Neuronal stem cell (in vitro differentiated cells): ENCODE results near the gene FER.

Experiments used
- DNase-seq: peaks from one replicate; pipeline ENCODE4 v3.0.0-alpha.2; 2013; ENCODE audit warnings: low spot score
- H2AFZ ChIP-seq: one replicate; pipeline ENCODE4 v1.6.1; 2013; ENCODE audit warnings: mild to moderate bottlenecking, low read length, inconsistent platforms
- H2AK5ac ChIP-seq: 2 replicates; pipeline ENCODE4 v1.6.1; 2013; ENCODE audit warnings: low read depth, mild to moderate bottlenecking, inconsistent platforms, low read length, moderate library complexity, mixed read lengths
- H2BK120ac ChIP-seq: 2 replicates; pipeline ENCODE4 v1.6.1; 2013; ENCODE audit warnings: low read depth, mild to moderate bottlenecking, inconsistent platforms, low read length, moderate library complexity, mixed read lengths
- H2BK12ac ChIP-seq: one replicate; pipeline ENCODE4 v1.6.1; 2013; ENCODE audit warnings: low read length, inconsistent platforms
- H2BK15ac ChIP-seq: 2 replicates; pipeline ENCODE4 v1.6.1; 2013; ENCODE audit warnings: mild to moderate bottlenecking, low read length, inconsistent platforms, mixed read lengths
- H2BK5ac ChIP-seq: one replicate; pipeline ENCODE4 v1.6.1; 2013; ENCODE audit warnings: inconsistent platforms, mild to moderate bottlenecking, low read length, moderate library complexity
- H3K14ac ChIP-seq: one replicate; pipeline ENCODE4 v1.6.1; 2013; ENCODE audit warnings: low read length, inconsistent platforms
- H3K18ac ChIP-seq: 2 replicates; pipeline ENCODE4 v1.6.1; 2013; ENCODE audit warnings: low read length, inconsistent platforms
- H3K23ac ChIP-seq: 2 replicates; pipeline ENCODE4 v1.6.1; 2013; ENCODE audit warnings: low read depth, mild to moderate bottlenecking, mixed read lengths, low read length, inconsistent platforms; ENCODE audit not compliant: poor library complexity
- H3K27ac ChIP-seq: replicated peaks from 3 replicates; pipeline ENCODE4 v1.5.1; 2013; ENCODE audit warnings: low read length, inconsistent platforms
- H3K27me3 ChIP-seq, 3 experiments: 2 replicates each; pipeline ENCODE4 v1.6.1; 2013; ENCODE audit warnings: low read length in 3 of 3, mild to moderate bottlenecking in 2 of 3, inconsistent platforms in 1 of 3, low read depth in 1 of 3, mixed read lengths in 1 of 3, moderate library complexity in 1 of 3; ENCODE audit not compliant: control insufficient read depth in 3 of 3, insufficient read depth in 3 of 3
- H3K36me3 ChIP-seq, 2 donors: replicated peaks in 1 of 2; 2 replicates each; pipeline ENCODE4 v1.6.1; 2013; ENCODE audit warnings: low read length in 2 of 2; ENCODE audit not compliant: control insufficient read depth in 2 of 2, insufficient read depth in 2 of 2
- H3K4ac ChIP-seq: 2 replicates; pipeline ENCODE4 v1.6.1; 2013; ENCODE audit warnings: inconsistent platforms, mild to moderate bottlenecking, low read length, moderate library complexity
- H3K4me1 ChIP-seq, 2 donors: 1 replicate in 1 of 2; 2 replicates in 1 of 2; pipeline ENCODE4 v1.6.1; 2013; ENCODE audit warnings: low read length in 2 of 2, low read depth in 1 of 2; ENCODE audit not compliant: control insufficient read depth in 2 of 2, insufficient read depth in 1 of 2
- H3K4me2 ChIP-seq: one replicate; pipeline ENCODE4 v1.6.1; 2013; ENCODE audit warnings: mild to moderate bottlenecking, low read length, inconsistent platforms; ENCODE audit not compliant: insufficient read depth, poor library complexity, severe bottlenecking
- H3K4me3 ChIP-seq, 2 donors: 2 replicates each; pipeline ENCODE4 v1.5.1; 2013; ENCODE audit warnings: low read length in 2 of 2, mild to moderate bottlenecking in 2 of 2, inconsistent platforms in 1 of 2, moderate library complexity in 1 of 2
- H3K79me1 ChIP-seq: one replicate; pipeline ENCODE4 v1.6.1; 2013; ENCODE audit warnings: low read depth, mild to moderate bottlenecking, inconsistent platforms, low read length, moderate library complexity
- H3K9ac ChIP-seq: one replicate; pipeline ENCODE4 v1.6.1; 2013; ENCODE audit warnings: mild to moderate bottlenecking, low read depth, low read length, inconsistent platforms; ENCODE audit not compliant: poor library complexity
- H3K9me3 ChIP-seq, 2 donors: replicated peaks in 1 of 2; 2 replicates each; pipeline versions ENCODE3 to v1.6.1; 2013; ENCODE audit warnings: low read length in 2 of 2, mild to moderate bottlenecking in 2 of 2, inconsistent platforms in 1 of 2, low read depth in 1 of 2, mixed read lengths in 1 of 2, moderate library complexity in 1 of 2; ENCODE audit not compliant: control insufficient read depth in 2 of 2, insufficient read depth in 1 of 2
- H4K8ac ChIP-seq: one replicate; pipeline ENCODE4 v1.6.1; 2013; ENCODE audit warnings: low read depth, mild to moderate bottlenecking, inconsistent platforms, low read length, moderate library complexity
- H4K91ac ChIP-seq: one replicate; pipeline ENCODE4 v1.6.1; 2013; ENCODE audit warnings: low read length, low read depth, mild to moderate bottlenecking, inconsistent platforms; ENCODE audit not compliant: poor library complexity
- WGBS, 2 donors: extraction: QIAGEN DNeasy Blood & Tissue Kit; methylation state at CpG; one replicate each; pipeline ENCODE4 v1.1.7; 2013; ENCODE audit warnings: missing lambda C conversion rate in 2 of 2, mixed read lengths in 1 of 2; ENCODE audit not compliant: insufficient read length in 2 of 2, insufficient replicate concordance in 1 of 2; ENCODE audit errors: extremely low coverage in 2 of 2; 5-methylcytosine and 5-hydroxymethylcytosine counted together

The FER gene

GRCh38 chr5:108878756-108879155 lies 131.1 kb downstream of the FER start:
- no peak for DNase-seq
- no peak overlapping the region for H2BK5ac ChIP-seq
- H3K4me2 ChIP-seq: no peak overlapping the region
- H3K27me3 ChIP-seq: no peaks in the 10 kb centered on the region
- no peak overlapping the region for H3K27ac ChIP-seq
- H3K9me3 ChIP-seq: no peaks in the 10 kb centered on the region
- H4K91ac ChIP-seq: no peak overlapping the region
- H3K14ac ChIP-seq: no peak overlapping the region
- no peaks in the 10 kb centered on the region for H3K79me1 ChIP-seq
- no peak overlapping the region for H2AFZ ChIP-seq
- H3K18ac ChIP-seq: no peak overlapping the region
- H3K4ac ChIP-seq: no peak overlapping the region
- no CpG with 5 or more reads among the region's 2 CpGs for WGBS, 2 donors
- H3K4me3 ChIP-seq: no peak overlapping the region
- no peaks in the 10 kb centered on the region for H3K36me3 ChIP-seq
- no peak overlapping the region for H3K23ac ChIP-seq
- H2BK15ac ChIP-seq: no peak overlapping the region
- H2BK120ac ChIP-seq: no peak overlapping the region
- no peak overlapping the region for H2BK12ac ChIP-seq
- H2AK5ac ChIP-seq: no peak overlapping the region
- no peaks in the 10 kb centered on the region for H3K4me1 ChIP-seq
- H4K8ac ChIP-seq: no peak overlapping the region
- no peak overlapping the region for H3K9ac ChIP-seq

GRCh38 chr5:108881133-108881532 lies 133.4 kb downstream of the FER start:
- H2AK5ac ChIP-seq: no peak overlapping the region
- WGBS, 2 donors: no CpG with 5 or more reads among the region's 6 CpGs

DNA sequence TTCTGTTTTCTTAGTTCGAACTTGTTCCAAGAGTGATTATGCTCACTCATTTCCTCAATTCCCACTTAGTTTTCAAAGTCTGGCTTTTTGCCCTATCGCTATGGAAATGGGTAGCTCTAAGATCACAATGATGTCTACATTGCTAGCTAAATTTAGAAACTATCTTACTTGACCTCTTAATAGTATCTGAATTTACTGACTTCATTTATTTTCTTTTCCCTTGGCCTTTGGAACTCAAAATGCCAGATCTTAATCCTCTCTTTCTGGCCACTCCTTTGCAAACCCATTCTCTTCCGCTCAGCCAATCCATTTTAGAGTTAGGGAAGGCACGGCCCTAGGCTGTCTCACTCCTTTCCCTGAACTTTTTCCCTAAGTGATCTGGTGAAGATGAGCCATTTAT lies 137.0 kb downstream of the FER start:
- Histone ChIP-seq H2AK5ac (no peak overlapping the region), H3K14ac (no peak overlapping the region), H2BK15ac (no peak overlapping the region), H3K18ac (no peak overlapping the region), H3K23ac (no peak overlapping the region), H3K9me3 (no peaks in the 10 kb centered on the region), H3K4me1 (peaks cover 0 to 2% of the 10 kb centered on the region in 2 donors), H2BK120ac (no peak overlapping the region), H3K4me3 (no peak overlapping the region), H3K27ac (no peak overlapping the region), H2BK12ac (no peak overlapping the region), H3K27me3 (no peaks in the 10 kb centered on the region), H4K91ac (no peak overlapping the region), H3K79me1 (no peaks in the 10 kb centered on the region), H2BK5ac (no peak overlapping the region), H3K9ac (no peak overlapping the region), H3K4ac (no peak overlapping the region), H3K4me2 (no peak overlapping the region), H2AFZ (no peak overlapping the region), H4K8ac (no peak overlapping the region), H3K36me3 (no peaks in the 10 kb centered on the region)
- no peak for DNase-seq
- no CpG with 5 or more reads among the region's 4 CpGs for WGBS, 2 donors

More at GRCh38 chr5:108881133-108881532, 133.4 kb downstream of the FER start:
- DNase-seq: no peak
- Histone ChIP-seq H2AFZ (no peak overlapping the region), H3K4me2 (no peak overlapping the region), H3K23ac (no peak overlapping the region), H3K79me1 (no peaks in the 10 kb centered on the region), H2BK15ac (no peak overlapping the region), H2BK120ac (no peak overlapping the region), H3K36me3 (no peaks in the 10 kb centered on the region), H3K18ac (no peak overlapping the region), H3K9ac (no peak overlapping the region), H3K27ac (no peak overlapping the region), H3K4me3 (no peak overlapping the region), H4K91ac (no peak overlapping the region), H2BK12ac (no peak overlapping the region), H3K4ac (no peak overlapping the region), H4K8ac (no peak overlapping the region), H2BK5ac (no peak overlapping the region), H3K4me1 (peaks cover 0 to 2% of the 10 kb centered on the region in 2 donors), H3K27me3 (no peaks in the 10 kb centered on the region), H3K14ac (no peak overlapping the region), H3K9me3 (no peaks in the 10 kb centered on the region)

DNA sequence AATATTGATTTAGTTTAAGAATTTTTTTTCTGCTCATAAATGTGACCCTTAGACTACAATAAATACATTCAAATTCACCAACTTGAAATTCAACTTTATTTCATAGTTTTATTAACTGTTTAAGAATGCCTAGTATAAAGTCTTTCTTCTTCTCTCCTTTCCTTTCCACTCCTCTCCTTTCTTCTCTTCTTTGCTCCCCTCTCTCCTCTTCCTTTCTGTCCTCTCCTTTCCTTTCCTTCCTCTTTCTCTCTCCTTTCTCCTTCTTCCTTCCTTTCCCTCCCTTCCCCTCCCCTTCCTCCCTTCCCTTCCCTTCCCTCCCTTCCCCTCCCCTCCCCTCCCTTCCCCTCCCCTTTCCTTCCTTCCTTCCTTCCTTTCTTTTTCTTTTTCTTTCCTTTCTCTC lies 150.6 kb downstream of the FER start:
- Histone ChIP-seq H3K27me3 (no peaks in the 10 kb centered on the region), H2AK5ac (no peak overlapping the region), H3K9ac (no peak overlapping the region), H3K4me1 (peaks cover 0 to 4% of the 10 kb centered on the region in 2 donors), H3K36me3 (peaks cover 0 to 2% of the 10 kb centered on the region in 2 donors), H2BK5ac (no peak overlapping the region), H4K8ac (no peak overlapping the region), H3K18ac (no peak overlapping the region), H2BK12ac (no peak overlapping the region), H2BK120ac (no peak overlapping the region), H2BK15ac (no peak overlapping the region), H3K23ac (no peak overlapping the region), H3K79me1 (no peaks in the 10 kb centered on the region), H4K91ac (no peak overlapping the region), H2AFZ (no peak overlapping the region), H3K4me3 (no peak overlapping the region), H3K4ac (no peak overlapping the region), H3K27ac (no peak overlapping the region), H3K9me3 (peaks cover 0 to 4% of the 10 kb centered on the region in 2 donors), H3K4me2 (no peak overlapping the region), H3K14ac (no peak overlapping the region)
- DNase-seq: no peak
